Measurements from ENCODE around the gene DDX5.

GRCh38 chr17:64533784-64534183, 27.7 kb upstream of the DDX5 start:
- no peak for TF ChIP-seq CTCF (conservative IDR thresholded peaks at IDR 0.05)
- no peak for TF ChIP-seq EZH2 (IDR thresholded peaks at IDR 0.05; ENCODE audit: low read depth)

Data from PC-9 (cell line).